ENCODE data around the gene PIP5K1B.

The PIP5K1B gene

GRCh38 chr9:69012696-69013381 is 307.8 kb downstream of the PIP5K1B start:
- Histone ChIP-seq H3K9me2 (ENCODE audit: low read depth, low read length) (no peaks in the 10 kb centered on the region), H4K20me1 (ENCODE audit: insufficient read depth, low read length) (no peaks in the 10 kb centered on the region), H3F3A (ENCODE audit: insufficient read depth, low read length) (no peaks in the 10 kb centered on the region), H3K9me3 (ENCODE audit: low read length) (no peaks in the 10 kb centered on the region), H3K4me2 (ENCODE audit: low read length) (no peak overlapping the region), H3K79me2 (ENCODE audit: insufficient read depth, low read length) (no peaks in the 10 kb centered on the region), H3K27ac (ENCODE audit: low read depth, low read length, poor library complexity, severe bottlenecking) (no peak overlapping the region), H3K9ac (ENCODE audit: low read length) (no peak overlapping the region), H3K36me3 (ENCODE audit: insufficient read depth, low read length) (no peaks in the 10 kb centered on the region), H2AFZ (ENCODE audit: low read length) (no peak overlapping the region), H3K4me3 (ENCODE audit: low read depth, low read length, poor library complexity, severe bottlenecking) (no peak overlapping the region), H3K27me3 (ENCODE audit: insufficient read depth, low read length) (no peaks in the 10 kb centered on the region), H3K4me1 (ENCODE audit: insufficient read depth, low read length, severe bottlenecking) (no peaks in the 10 kb centered on the region)
- no peak for TF ChIP-seq EZH2 (IDR thresholded peaks at IDR 0.05; ENCODE audit: borderline replicate concordance, low read length)
- TF ChIP-seq CTCF (IDR thresholded peaks at IDR 0.05; ENCODE audit: low read length) = no peak

GRCh38 chr9:69013382-69013727 is 308.3 kb downstream of the PIP5K1B start:
- H4K20me1 ChIP-seq (ENCODE audit: insufficient read depth, low read length) = no peaks in the 10 kb centered on the region
- no peak overlapping the region for H3K4me2 ChIP-seq (ENCODE audit: low read length)

GRCh38 chr9:69014013-69014412 is 309.0 kb downstream of the PIP5K1B start, which contains the start of gene PRKACG:
Gene PRKACG, minus strand, starts transcription at chr9:69014113. Its CDS starts 21 bp downstream, at chr9:69014092.
- H3K79me2 ChIP-seq (ENCODE audit: insufficient read depth, low read length) = no peaks in the 10 kb centered on the region
- no peaks in the 10 kb centered on the region for H3K9me2 ChIP-seq (ENCODE audit: low read depth, low read length)
- H4K20me1 ChIP-seq (ENCODE audit: insufficient read depth, low read length) = no peaks in the 10 kb centered on the region
- no peak within 1 kb of the TSS for H3K4me3 ChIP-seq (ENCODE audit: low read depth, low read length, poor library complexity, severe bottlenecking)
- no peaks in the 10 kb centered on the region for H3K4me1 ChIP-seq (ENCODE audit: insufficient read depth, low read length, severe bottlenecking)
- no peaks in the 10 kb centered on the region for H3F3A ChIP-seq (ENCODE audit: insufficient read depth, low read length)
- TF ChIP-seq CTCF (IDR thresholded peaks at IDR 0.05; ENCODE audit: low read length) (no peak), EZH2 (IDR thresholded peaks at IDR 0.05; ENCODE audit: borderline replicate concordance, low read length) (no peak)
- no peaks in the 10 kb centered on the region for H3K9me3 ChIP-seq (ENCODE audit: low read length)
- no peak within 1 kb of the TSS for H3K27ac ChIP-seq (ENCODE audit: low read depth, low read length, poor library complexity, severe bottlenecking)
- no peaks in the 10 kb centered on the region for H3K27me3 ChIP-seq (ENCODE audit: insufficient read depth, low read length)
- no peak within 1 kb of the TSS for H2AFZ ChIP-seq (ENCODE audit: low read length)
- no peaks in the 10 kb centered on the region for H3K36me3 ChIP-seq (ENCODE audit: insufficient read depth, low read length)
- H3K9ac ChIP-seq (ENCODE audit: low read length) = no peak within 1 kb of the TSS
- no peak within 1 kb of the TSS for H3K4me2 ChIP-seq (ENCODE audit: low read length)

More at GRCh38 chr9:69013382-69013727, 308.3 kb downstream of the PIP5K1B start:
- Histone ChIP-seq H3K79me2 (ENCODE audit: insufficient read depth, low read length) (no peaks in the 10 kb centered on the region), H2AFZ (ENCODE audit: low read length) (no peak overlapping the region), H3K4me1 (ENCODE audit: insufficient read depth, low read length, severe bottlenecking) (no peaks in the 10 kb centered on the region), H3K27ac (ENCODE audit: low read depth, low read length, poor library complexity, severe bottlenecking) (no peak overlapping the region), H3K4me3 (ENCODE audit: low read depth, low read length, poor library complexity, severe bottlenecking) (no peak overlapping the region), H3K36me3 (ENCODE audit: insufficient read depth, low read length) (no peaks in the 10 kb centered on the region), H3K9me2 (ENCODE audit: low read depth, low read length) (no peaks in the 10 kb centered on the region), H3K9ac (ENCODE audit: low read length) (no peak overlapping the region), H3K9me3 (ENCODE audit: low read length) (no peaks in the 10 kb centered on the region), H3K27me3 (ENCODE audit: insufficient read depth, low read length) (no peaks in the 10 kb centered on the region), H3F3A (ENCODE audit: insufficient read depth, low read length) (no peaks in the 10 kb centered on the region)
- TF ChIP-seq CTCF (IDR thresholded peaks at IDR 0.05; ENCODE audit: low read length) (no peak), EZH2 (IDR thresholded peaks at IDR 0.05; ENCODE audit: borderline replicate concordance, low read length) (no peak)
